K562 (cell line): ENCODE measurements around the gene ZSWIM9. TPM values are rescaled to one million over a fixed set of nuclear protein-coding genes. Genes with fewer than 3 reads are reported as not detected.

ENCODE experiments used
- ADNP ChIP-seq: fragments of 200-800 bp; sonication (Bioruptor generic); IDR thresholded peaks from 2 replicates; pipeline ENCODE4 v1.6.1; 2016; ENCODE audit warnings: missing genetic modification characterization, missing compliant biosample characterization
- ASH1L ChIP-seq: fragments of 450-650 bp; IDR thresholded peaks from 2 replicates; pipeline ENCODE4 v1.6.1; 2018; ENCODE audit warnings: borderline replicate concordance, mild to moderate bottlenecking, low read depth; ENCODE audit not compliant: partially characterized antibody
- CAMTA2 ChIP-seq: fragments of 250-450 bp; sonication (Bioruptor Pico); conservative IDR thresholded peaks from 2 replicates; pipeline ENCODE4 v1.5.1; 2022
- FOXK2 ChIP-seq, 2 experiments: fragments of 450-650 bp; IDR thresholded peaks in 1 of 2; conservative IDR thresholded peaks in 1 of 2; 2 replicates each; pipeline ENCODE4 v1.6.1; 2016; ENCODE audit warnings: low read depth in 2 of 2, mild to moderate bottlenecking in 1 of 2
- KAT2B ChIP-seq: IDR thresholded peaks from one replicate; pipeline ENCODE4 v1.6.1; 2012; ENCODE audit warnings: low read depth, mild to moderate bottlenecking, control low read depth, inconsistent platforms, low read length, moderate library complexity
- MIER1 ChIP-seq: fragments of 450-650 bp; IDR thresholded peaks from 2 replicates; pipeline ENCODE4 v1.6.1; 2016; ENCODE audit warnings: antibody characterized with exemption, mild to moderate bottlenecking, low read depth
- PCBP1 ChIP-seq: fragments of 200-400 bp; formaldehyde crosslinking; IDR thresholded peaks from 2 replicates; pipeline ENCODE4 v1.6.1; 2018; ENCODE audit warnings: mild to moderate bottlenecking, low read depth, low read length; ENCODE audit not compliant: poor library complexity, severe bottlenecking
- PHF21A ChIP-seq: fragments of 450-650 bp; IDR thresholded peaks from 2 replicates; pipeline ENCODE4 v1.6.1; 2017; ENCODE audit warnings: low read depth, borderline replicate concordance
- RAD51 ChIP-seq: fragments of 450-650 bp; IDR thresholded peaks from 2 replicates; pipeline ENCODE4 v1.7.1; 2016; ENCODE audit warnings: low read depth, mild to moderate bottlenecking, borderline replicate concordance
- SREBF2 ChIP-seq: sonication (generic); formaldehyde crosslinking; IDR thresholded peaks from 2 replicates; pipeline ENCODE4 v1.4.0; 2020; ENCODE audit warnings: mild to moderate bottlenecking, missing genetic modification reagents
- TOE1 ChIP-seq, 2 experiments: fragments of 450-650 bp in 1 of 2; sonication (generic) in 1 of 2; formaldehyde crosslinking in 1 of 2; IDR thresholded peaks; 2 replicates each; pipeline versions ENCODE4 v1.7.1 to v1.8.0; 2016 to 2022; ENCODE audit warnings: borderline replicate concordance in 2 of 2, mild to moderate bottlenecking in 2 of 2, antibody characterized with exemption in 1 of 2, inconsistent platforms in 1 of 2, low read depth in 1 of 2, missing genetic modification reagents in 1 of 2, moderate library complexity in 1 of 2
- ZNF165 ChIP-seq: fragments of 250-450 bp; sonication (Bioruptor Pico); IDR thresholded peaks from 2 replicates; pipeline ENCODE4 v1.4.0; 2020; ENCODE audit warnings: borderline replicate concordance
- ZNF644 ChIP-seq: fragments of 200-800 bp; sonication (Bioruptor generic); IDR thresholded peaks from 2 replicates; pipeline ENCODE4 v1.6.1; 2016; ENCODE audit warnings: low read depth, missing genetic modification characterization, missing compliant biosample characterization
- polyA plus RNA-seq, 8 experiments: library from polyadenylated mRNA; depleted of rRNA in 4 of 8; stranded (reverse) in 5 of 8; unstranded in 3 of 8; fragments of >200 nt; fragmentation: Nextera tagmentation in 2 of 8; fragmentation: Illumina TruSeq in 1 of 8; extraction: Ambion mirVana in 2 of 8; extraction: Trizol in 1 of 8; gene quantifications; 2 replicates each; pipeline versions ENCODE4 v1.2.1 to v1.2.3, GENCODE V29; 2011 to 2014; ENCODE audit warnings: inconsistent platforms in 1 of 8, missing spikeins in 1 of 8
- total RNA-seq, 7 experiments: library from RNA; depleted of rRNA in 6 of 7; stranded (reverse); fragments of >200 nt in 6 of 7; fragmentation: Illumina TruSeq in 2 of 7; extraction: Trizol in 2 of 7; gene quantifications; 2 replicates each; pipeline versions ENCODE4 v1.2.1 to v1.2.3, GENCODE V29; 2011 to 2021; ENCODE audit warnings: low replicate concordance in 1 of 7
- TF ChIP-seq, protein P1 (sequence below), 2 experiments: fragments of 450-650 bp; formaldehyde crosslinking in 1 of 2; IDR thresholded peaks; 2 replicates each; pipeline versions ENCODE4 v1.4.0 to v1.6.1; 2014 to 2020; ENCODE audit warnings: mild to moderate bottlenecking in 2 of 2, borderline replicate concordance in 1 of 2, low read depth in 1 of 2
- TF ChIP-seq, protein P2 (sequence below), 2 experiments: IDR thresholded peaks; 2 replicates each; pipeline ENCODE4 v1.6.1; 2011; ENCODE audit warnings: borderline replicate concordance in 1 of 2, control low read depth in 1 of 2, low read depth in 1 of 2, low read length in 1 of 2, mild to moderate bottlenecking in 1 of 2, mixed read lengths in 1 of 2, moderate library complexity in 1 of 2; ENCODE audit not compliant: insufficient read depth in 1 of 2, insufficient read length in 1 of 2, poor library complexity in 1 of 2, severe bottlenecking in 1 of 2; ENCODE audit errors: extremely low read depth in 1 of 2

Gene ZSWIM9
- total and polyA plus RNA-seq, 9 of the 15 experiments (the other 6 are each of a cell fraction or from before 2014, with no cell fraction given), result 0.04 to 1.4 (median 0.34) TPM; not detected in 1

DNA sequence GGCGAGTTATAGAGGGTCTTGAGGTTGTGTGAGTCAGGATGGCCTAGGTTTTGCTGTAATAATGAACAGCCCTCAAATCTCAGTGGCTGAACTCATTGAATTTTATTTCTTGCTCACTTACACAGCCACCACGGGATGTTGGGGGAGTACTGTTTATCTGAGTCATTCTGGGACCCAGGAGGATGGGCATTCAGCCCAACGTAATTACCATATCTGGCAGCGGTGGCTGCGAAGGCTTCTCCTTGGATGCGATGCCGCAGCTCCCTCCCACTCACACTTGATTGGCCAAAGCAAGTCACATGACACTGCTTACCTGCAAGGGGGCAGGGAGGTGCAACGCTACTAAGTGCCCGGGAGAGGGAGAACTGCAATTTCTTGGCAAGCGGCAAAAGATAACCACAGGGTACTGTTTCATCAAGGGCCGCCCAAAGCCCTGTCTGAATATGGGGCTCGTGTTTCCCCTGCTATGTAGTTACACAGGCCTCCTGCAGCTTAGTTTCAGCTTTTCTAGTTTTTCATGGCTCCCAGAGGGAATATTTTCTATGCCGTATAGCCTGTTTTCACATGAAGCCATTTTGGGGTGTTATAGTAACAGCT lies 19.9 kb downstream of the ZSWIM9 start (continued):
- TF ChIP-seq, protein P1, sequence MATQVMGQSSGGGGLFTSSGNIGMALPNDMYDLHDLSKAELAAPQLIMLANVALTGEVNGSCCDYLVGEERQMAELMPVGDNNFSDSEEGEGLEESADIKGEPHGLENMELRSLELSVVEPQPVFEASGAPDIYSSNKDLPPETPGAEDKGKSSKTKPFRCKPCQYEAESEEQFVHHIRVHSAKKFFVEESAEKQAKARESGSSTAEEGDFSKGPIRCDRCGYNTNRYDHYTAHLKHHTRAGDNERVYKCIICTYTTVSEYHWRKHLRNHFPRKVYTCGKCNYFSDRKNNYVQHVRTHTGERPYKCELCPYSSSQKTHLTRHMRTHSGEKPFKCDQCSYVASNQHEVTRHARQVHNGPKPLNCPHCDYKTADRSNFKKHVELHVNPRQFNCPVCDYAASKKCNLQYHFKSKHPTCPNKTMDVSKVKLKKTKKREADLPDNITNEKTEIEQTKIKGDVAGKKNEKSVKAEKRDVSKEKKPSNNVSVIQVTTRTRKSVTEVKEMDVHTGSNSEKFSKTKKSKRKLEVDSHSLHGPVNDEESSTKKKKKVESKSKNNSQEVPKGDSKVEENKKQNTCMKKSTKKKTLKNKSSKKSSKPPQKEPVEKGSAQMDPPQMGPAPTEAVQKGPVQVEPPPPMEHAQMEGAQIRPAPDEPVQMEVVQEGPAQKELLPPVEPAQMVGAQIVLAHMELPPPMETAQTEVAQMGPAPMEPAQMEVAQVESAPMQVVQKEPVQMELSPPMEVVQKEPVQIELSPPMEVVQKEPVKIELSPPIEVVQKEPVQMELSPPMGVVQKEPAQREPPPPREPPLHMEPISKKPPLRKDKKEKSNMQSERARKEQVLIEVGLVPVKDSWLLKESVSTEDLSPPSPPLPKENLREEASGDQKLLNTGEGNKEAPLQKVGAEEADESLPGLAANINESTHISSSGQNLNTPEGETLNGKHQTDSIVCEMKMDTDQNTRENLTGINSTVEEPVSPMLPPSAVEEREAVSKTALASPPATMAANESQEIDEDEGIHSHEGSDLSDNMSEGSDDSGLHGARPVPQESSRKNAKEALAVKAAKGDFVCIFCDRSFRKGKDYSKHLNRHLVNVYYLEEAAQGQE (IDR thresholded peaks at IDR 0.05; ENCODE audit: borderline replicate concordance), result peak; percentile 53; the same call in 1 of the 2 replicates
- TF ChIP-seq, protein P1 (CRISPR knock-in tag; IDR thresholded peaks at IDR 0.05; ENCODE audit: low read depth), result no peak
- TF ChIP-seq ASH1L (no peak), CAMTA2 (CRISPR knock-in tag) (no peak), RAD51 (peak; percentile 94), ZNF644 (tag) (no peak), FOXK2 (conservative IDR thresholded peaks at IDR 0.05 in 1 of 2, IDR thresholded peaks at IDR 0.05 in 1 of 2; ENCODE audit: low read depth in 2 of 2) (no peak), ZNF165 (CRISPR knock-in tag) (no peak), ADNP (tag) (no peak), KAT2B (no peak), PCBP1 (no peak), SREBF2 (CRISPR knock-in tag) (no peak), TOE1 (IDR thresholded peaks at IDR 0.05; ENCODE audit: borderline replicate concordance) (peak; percentile 98), TOE1 (CRISPR knock-in tag; IDR thresholded peaks at IDR 0.05; ENCODE audit: borderline replicate concordance, low read depth) (no peak), MIER1 (no peak), PHF21A (peak; percentile 32; the same call in 1 of the 2 replicates)
- TF ChIP-seq, protein P2, sequence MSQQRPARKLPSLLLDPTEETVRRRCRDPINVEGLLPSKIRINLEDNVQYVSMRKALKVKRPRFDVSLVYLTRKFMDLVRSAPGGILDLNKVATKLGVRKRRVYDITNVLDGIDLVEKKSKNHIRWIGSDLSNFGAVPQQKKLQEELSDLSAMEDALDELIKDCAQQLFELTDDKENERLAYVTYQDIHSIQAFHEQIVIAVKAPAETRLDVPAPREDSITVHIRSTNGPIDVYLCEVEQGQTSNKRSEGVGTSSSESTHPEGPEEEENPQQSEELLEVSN (IDR thresholded peaks at IDR 0.05; ENCODE audit: borderline replicate concordance in 1 of 2, extremely low read depth in 1 of 2, insufficient read depth in 1 of 2, insufficient read length in 1 of 2, low read depth in 1 of 2, low read length in 1 of 2, poor library complexity in 1 of 2, severe bottlenecking in 1 of 2), result peak; percentile 23 to 60
